Measurements from ENCODE around the gene CALY.
"Not testable (repeated sequence)": the region's sequence is repeated elsewhere in the genome, so short reads cannot be mapped to it uniquely, and the experiment has no call there.

The CALY gene

GRCh38 chr10:133329491-133330202 is 7.0 kb downstream of the CALY start:
- peak; percentile 90 for DNase-seq (ENCODE audit: low spot score)

- no peak for DNase-seq (ENCODE audit: low spot score)
These were observed 8.0 kb downstream of the CALY start for GRCh38 chr10:133328358-133329343.

- no peak for DNase-seq (ENCODE audit: low spot score)
These were observed 8.9 kb downstream of the CALY start for GRCh38 chr10:133327651-133328357.

GRCh38 chr10:133326745-133327650 is 9.7 kb downstream of the CALY start:
- DNase-seq (ENCODE audit: low spot score): no peak

GRCh38 chr10:133326223-133326551 is 10.5 kb downstream of the CALY start:
- no peak for DNase-seq (ENCODE audit: low spot score)

- peak; percentile 67 for DNase-seq (ENCODE audit: low spot score)
These were observed 11.1 kb downstream of the CALY start for GRCh38 chr10:133325440-133326222.

GRCh38 chr10:133324857-133325260 is 11.8 kb downstream of the CALY start:
- DNase-seq (ENCODE audit: low spot score): peak; percentile 66

- DNase-seq (ENCODE audit: low spot score): peak; percentile 81
These were observed 12.4 kb downstream of the CALY start for GRCh38 chr10:133324198-133324792.

- not testable (repeated sequence) for DNase-seq (ENCODE audit: low spot score)
These were observed 14.5 kb downstream of the CALY start for GRCh38 chr10:133322064-133322709.

GRCh38 chr10:133320852-133321422 is 15.8 kb downstream of the CALY start:
- not testable (repeated sequence) for DNase-seq (ENCODE audit: low spot score)

- DNase-seq (ENCODE audit: low spot score): peak; percentile 91
These were observed 18.1 kb downstream of the CALY start for GRCh38 chr10:133318494-133319127.

- no peak for DNase-seq (ENCODE audit: low spot score)
These were observed 20.0 kb downstream of the CALY start for GRCh38 chr10:133316732-133317131.

GRCh38 chr10:133316266-133316665 is 20.4 kb downstream of the CALY start:
- no peak for DNase-seq (ENCODE audit: low spot score)

GRCh38 chr10:133315847-133316246 is 20.8 kb downstream of the CALY start:
- no peak for DNase-seq (ENCODE audit: low spot score)

GRCh38 chr10:133314911-133315310 is 21.8 kb downstream of the CALY start:
- DNase-seq (ENCODE audit: low spot score): no peak

- DNase-seq (ENCODE audit: low spot score): no peak
These were observed 23.5 kb downstream of the CALY start for GRCh38 chr10:133313192-133313591.

GRCh38 chr10:133312769-133313145 is 23.9 kb downstream of the CALY start:
- no peak for DNase-seq (ENCODE audit: low spot score)

- no peak for DNase-seq (ENCODE audit: low spot score)
These were observed 24.5 kb downstream of the CALY start for GRCh38 chr10:133312016-133312768.

All from ecto neural progenitor cell (in vitro differentiated cells).